Measurements from ENCODE around the gene TRAF3IP1. TPM values are rescaled to one million over a fixed set of nuclear protein-coding genes. Genes with fewer than 3 reads are reported as not detected.
A peak's percentile ranks its signal among the peaks of the same experiment; 100 is the strongest.

TRAF3IP1 gene
- total and polyA plus RNA-seq, 2 of the 13 experiments (the other 11 are each of a cell fraction or from before 2014, with no cell fraction given) = 4.1 to 12.9 TPM

DNA sequence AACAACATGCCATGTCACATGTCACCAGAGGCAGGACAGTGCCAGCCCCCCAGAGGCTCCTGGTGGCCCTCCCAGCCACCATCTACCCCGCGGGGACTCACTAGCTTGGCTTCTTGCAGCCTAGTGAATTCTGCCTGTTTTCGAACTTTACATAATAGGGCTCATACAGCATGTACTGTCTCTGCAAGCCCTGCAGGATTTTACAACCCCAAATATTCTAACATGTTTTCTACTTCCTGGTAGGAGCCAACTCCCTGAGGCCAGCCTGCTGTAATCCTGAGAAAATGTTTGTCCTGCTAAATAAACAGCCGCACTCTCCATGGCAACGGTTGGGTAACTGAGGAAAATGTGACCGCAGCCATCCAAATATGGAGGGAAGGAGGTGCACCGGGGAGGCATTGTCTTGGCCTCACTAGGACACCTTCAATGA, 34.6 kb upstream of the TRAF3IP1 start (continued):
- 0 out of 2 replicates have a peak, but pooled peaks have one; percentile 16 for TF ChIP-seq BRD4 (CRISPR knock-in tag; IDR thresholded peaks at IDR 0.05)
- no peak for TF ChIP-seq ZNF737 (CRISPR knock-in tag; IDR thresholded peaks at IDR 0.05; ENCODE audit: borderline replicate concordance)
- TF ChIP-seq, protein P1, sequence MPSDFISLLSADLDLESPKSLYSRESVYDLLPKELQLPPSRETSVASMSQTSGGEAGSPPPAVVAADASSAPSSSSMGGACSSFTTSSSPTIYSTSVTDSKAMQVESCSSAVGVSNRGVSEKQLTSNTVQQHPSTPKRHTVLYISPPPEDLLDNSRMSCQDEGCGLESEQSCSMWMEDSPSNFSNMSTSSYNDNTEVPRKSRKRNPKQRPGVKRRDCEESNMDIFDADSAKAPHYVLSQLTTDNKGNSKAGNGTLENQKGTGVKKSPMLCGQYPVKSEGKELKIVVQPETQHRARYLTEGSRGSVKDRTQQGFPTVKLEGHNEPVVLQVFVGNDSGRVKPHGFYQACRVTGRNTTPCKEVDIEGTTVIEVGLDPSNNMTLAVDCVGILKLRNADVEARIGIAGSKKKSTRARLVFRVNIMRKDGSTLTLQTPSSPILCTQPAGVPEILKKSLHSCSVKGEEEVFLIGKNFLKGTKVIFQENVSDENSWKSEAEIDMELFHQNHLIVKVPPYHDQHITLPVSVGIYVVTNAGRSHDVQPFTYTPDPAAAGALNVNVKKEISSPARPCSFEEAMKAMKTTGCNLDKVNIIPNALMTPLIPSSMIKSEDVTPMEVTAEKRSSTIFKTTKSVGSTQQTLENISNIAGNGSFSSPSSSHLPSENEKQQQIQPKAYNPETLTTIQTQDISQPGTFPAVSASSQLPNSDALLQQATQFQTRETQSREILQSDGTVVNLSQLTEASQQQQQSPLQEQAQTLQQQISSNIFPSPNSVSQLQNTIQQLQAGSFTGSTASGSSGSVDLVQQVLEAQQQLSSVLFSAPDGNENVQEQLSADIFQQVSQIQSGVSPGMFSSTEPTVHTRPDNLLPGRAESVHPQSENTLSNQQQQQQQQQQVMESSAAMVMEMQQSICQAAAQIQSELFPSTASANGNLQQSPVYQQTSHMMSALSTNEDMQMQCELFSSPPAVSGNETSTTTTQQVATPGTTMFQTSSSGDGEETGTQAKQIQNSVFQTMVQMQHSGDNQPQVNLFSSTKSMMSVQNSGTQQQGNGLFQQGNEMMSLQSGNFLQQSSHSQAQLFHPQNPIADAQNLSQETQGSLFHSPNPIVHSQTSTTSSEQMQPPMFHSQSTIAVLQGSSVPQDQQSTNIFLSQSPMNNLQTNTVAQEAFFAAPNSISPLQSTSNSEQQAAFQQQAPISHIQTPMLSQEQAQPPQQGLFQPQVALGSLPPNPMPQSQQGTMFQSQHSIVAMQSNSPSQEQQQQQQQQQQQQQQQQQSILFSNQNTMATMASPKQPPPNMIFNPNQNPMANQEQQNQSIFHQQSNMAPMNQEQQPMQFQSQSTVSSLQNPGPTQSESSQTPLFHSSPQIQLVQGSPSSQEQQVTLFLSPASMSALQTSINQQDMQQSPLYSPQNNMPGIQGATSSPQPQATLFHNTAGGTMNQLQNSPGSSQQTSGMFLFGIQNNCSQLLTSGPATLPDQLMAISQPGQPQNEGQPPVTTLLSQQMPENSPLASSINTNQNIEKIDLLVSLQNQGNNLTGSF (CRISPR knock-in tag; IDR thresholded peaks at IDR 0.05) = no peak
- TF ChIP-seq ZNF33A (CRISPR knock-in tag; IDR thresholded peaks at IDR 0.05; ENCODE audit: borderline replicate concordance) = no peak
- TF ChIP-seq TAF1 (CRISPR knock-in tag; IDR thresholded peaks at IDR 0.05) = no peak
- TF ChIP-seq ZNF136 (CRISPR knock-in tag; IDR thresholded peaks at IDR 0.05; ENCODE audit: low read depth) = no peak
- no peak for TF ChIP-seq ZKSCAN5 (CRISPR knock-in tag; IDR thresholded peaks at IDR 0.05)
- peak; percentile 87 for TF ChIP-seq ELF4 (CRISPR knock-in tag; IDR thresholded peaks at IDR 0.05; ENCODE audit: borderline replicate concordance)
- no peak for TF ChIP-seq ZBTB42 (CRISPR knock-in tag; IDR thresholded peaks at IDR 0.05)
- TF ChIP-seq, protein P2, sequence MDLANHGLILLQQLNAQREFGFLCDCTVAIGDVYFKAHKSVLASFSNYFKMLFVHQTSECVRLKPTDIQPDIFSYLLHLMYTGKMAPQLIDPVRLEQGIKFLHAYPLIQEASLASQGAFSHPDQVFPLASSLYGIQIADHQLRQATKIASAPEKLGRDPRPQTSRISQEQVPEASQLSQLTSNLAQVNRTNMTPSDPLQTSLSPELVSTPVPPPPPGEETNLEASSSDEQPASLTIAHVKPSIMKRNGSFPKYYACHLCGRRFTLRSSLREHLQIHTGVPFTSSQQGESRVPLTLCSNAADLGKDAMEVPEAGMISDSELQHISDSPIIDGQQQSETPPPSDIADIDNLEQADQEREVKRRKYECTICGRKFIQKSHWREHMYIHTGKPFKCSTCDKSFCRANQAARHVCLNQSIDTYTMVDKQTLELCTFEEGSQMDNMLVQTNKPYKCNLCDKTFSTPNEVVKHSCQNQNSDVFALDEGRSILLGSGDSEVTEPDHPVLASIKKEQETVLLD (CRISPR knock-in tag; IDR thresholded peaks at IDR 0.05; ENCODE audit: low read depth) = no peak
- TF ChIP-seq ZNF713 (CRISPR knock-in tag; IDR thresholded peaks at IDR 0.05) = no peak
- TF ChIP-seq CCAR2 (optimal IDR thresholded peaks at IDR 0.05; ENCODE audit: low read depth, low read length) = peak; percentile 36
- no peak for TF ChIP-seq PAWR (CRISPR knock-in tag; IDR thresholded peaks at IDR 0.05; ENCODE audit: borderline replicate concordance)
- TF ChIP-seq SP5 (CRISPR knock-in tag; IDR thresholded peaks at IDR 0.05; ENCODE audit: borderline replicate concordance, low read depth) = peak; percentile 22; the same call in 1 of the 2 replicates
- TF ChIP-seq ZNF775 (CRISPR knock-in tag; IDR thresholded peaks at IDR 0.05; ENCODE audit: borderline replicate concordance) = no peak
- TF ChIP-seq THAP11 (CRISPR knock-in tag; IDR thresholded peaks at IDR 0.05) = peak; percentile 67
- TF ChIP-seq MXD4 (CRISPR knock-in tag; IDR thresholded peaks at IDR 0.05) = peak; percentile 89
- TF ChIP-seq ZZZ3 (CRISPR knock-in tag; IDR thresholded peaks at IDR 0.05; ENCODE audit: borderline replicate concordance) = no peak
- TF ChIP-seq, protein P3, sequence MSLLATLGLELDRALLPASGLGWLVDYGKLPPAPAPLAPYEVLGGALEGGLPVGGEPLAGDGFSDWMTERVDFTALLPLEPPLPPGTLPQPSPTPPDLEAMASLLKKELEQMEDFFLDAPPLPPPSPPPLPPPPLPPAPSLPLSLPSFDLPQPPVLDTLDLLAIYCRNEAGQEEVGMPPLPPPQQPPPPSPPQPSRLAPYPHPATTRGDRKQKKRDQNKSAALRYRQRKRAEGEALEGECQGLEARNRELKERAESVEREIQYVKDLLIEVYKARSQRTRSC (CRISPR knock-in tag; IDR thresholded peaks at IDR 0.05; ENCODE audit: low read depth) = no peak
